Measurements from ENCODE around the gene BLACAT1.

BLACAT1 gene

GRCh38 chr1:205455581-205456382 is at the start of gene BLACAT1:
BLACAT1 (minus strand) TSS chr1:205456045.
- no peak within 1 kb of the TSS for H3K4me3 ChIP-seq (ENCODE audit: low read depth, low read length)
- TF ChIP-seq, protein P1, sequence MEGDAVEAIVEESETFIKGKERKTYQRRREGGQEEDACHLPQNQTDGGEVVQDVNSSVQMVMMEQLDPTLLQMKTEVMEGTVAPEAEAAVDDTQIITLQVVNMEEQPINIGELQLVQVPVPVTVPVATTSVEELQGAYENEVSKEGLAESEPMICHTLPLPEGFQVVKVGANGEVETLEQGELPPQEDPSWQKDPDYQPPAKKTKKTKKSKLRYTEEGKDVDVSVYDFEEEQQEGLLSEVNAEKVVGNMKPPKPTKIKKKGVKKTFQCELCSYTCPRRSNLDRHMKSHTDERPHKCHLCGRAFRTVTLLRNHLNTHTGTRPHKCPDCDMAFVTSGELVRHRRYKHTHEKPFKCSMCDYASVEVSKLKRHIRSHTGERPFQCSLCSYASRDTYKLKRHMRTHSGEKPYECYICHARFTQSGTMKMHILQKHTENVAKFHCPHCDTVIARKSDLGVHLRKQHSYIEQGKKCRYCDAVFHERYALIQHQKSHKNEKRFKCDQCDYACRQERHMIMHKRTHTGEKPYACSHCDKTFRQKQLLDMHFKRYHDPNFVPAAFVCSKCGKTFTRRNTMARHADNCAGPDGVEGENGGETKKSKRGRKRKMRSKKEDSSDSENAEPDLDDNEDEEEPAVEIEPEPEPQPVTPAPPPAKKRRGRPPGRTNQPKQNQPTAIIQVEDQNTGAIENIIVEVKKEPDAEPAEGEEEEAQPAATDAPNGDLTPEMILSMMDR (IDR thresholded peaks at IDR 0.05; ENCODE audit: low read depth, low read length): no peak

GRCh38 chr1:205505076-205505729 is 49.4 kb upstream of the BLACAT1 start:
- TF ChIP-seq, protein P1 (IDR thresholded peaks at IDR 0.05; ENCODE audit: low read depth, low read length): no peak
- peak overlapping the region; percentile 43 for H3K4me3 ChIP-seq (ENCODE audit: low read depth, low read length)

DNA sequence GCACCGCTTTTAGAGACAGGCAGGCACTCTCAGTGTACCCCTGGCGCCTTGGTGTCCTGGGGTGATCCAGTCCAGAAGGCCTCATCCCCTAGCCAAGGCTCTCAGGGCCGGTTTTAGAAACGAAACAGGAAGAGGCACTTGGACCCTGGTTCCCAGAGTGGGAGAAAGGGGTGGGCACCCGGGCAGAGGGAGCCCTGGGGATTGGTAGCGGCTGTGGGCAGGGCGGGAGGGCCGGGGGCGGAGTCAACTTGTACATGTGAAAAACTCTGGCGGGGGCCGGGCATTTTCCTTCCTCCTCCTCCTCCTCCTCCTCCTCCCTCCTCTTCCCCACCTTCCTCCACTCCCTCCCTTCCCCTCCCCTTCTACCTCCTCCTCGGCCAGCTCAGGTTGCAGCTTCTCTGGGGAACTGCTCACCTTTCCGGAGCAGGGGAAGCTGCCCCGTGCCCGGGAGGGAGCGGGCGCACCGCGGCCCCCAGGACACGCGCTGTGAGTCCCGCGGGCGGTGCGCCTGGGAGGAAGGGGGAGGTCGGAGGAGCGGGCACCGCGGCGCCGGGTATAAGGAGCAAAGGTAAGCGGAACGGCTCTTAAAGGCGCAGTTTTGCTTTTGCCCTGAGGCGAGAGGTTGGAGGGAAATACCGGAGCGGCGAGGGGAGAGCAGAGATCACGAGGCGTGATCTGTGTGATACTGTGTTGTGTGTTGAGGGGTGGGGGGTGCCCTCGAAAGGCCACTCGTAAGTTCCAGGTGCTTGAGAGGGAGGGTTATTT is 48.6 kb upstream of the BLACAT1 start, which contains the start of gene CDK18:
Gene CDK18, plus strand, starts transcription at position 359 of the 765 bp plus-strand sequence. CDS start 18,499 bp downstream, outside the sequence.
- TF ChIP-seq, protein P1 (IDR thresholded peaks at IDR 0.05; ENCODE audit: low read depth, low read length): no peak
- peak within 1 kb of the TSS; percentile 43 for H3K4me3 ChIP-seq (ENCODE audit: low read depth, low read length)

DNA sequence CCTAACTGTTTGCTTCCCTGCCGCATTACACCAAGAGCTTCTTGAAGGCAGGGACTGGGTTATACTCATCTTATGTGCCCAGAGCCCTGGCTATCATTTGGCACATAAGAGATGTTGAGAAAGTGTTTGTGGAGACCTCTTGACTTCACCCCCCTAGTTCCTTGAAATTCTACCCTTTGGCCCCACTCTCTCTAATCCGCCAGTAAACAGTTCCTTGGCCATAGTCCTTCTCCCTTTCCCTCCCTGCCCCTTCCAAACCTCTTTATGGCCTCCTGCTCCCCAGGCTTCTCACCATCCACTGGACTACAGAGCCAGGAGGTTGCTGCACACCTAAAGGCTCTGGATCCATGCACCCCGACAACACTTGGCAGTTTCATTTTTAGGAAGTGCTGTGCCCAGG is 47.1 kb upstream of the BLACAT1 start:
- no peak overlapping the region for H3K4me3 ChIP-seq (ENCODE audit: low read depth, low read length)
- TF ChIP-seq, protein P1 (IDR thresholded peaks at IDR 0.05; ENCODE audit: low read depth, low read length): no peak

- TF ChIP-seq, protein P1 (IDR thresholded peaks at IDR 0.05; ENCODE audit: low read depth, low read length): no peak
- H3K4me3 ChIP-seq (ENCODE audit: low read depth, low read length): no peak overlapping the region
Measured at GRCh38 chr1:205502111-205502810, 46.4 kb upstream of the BLACAT1 start.

GRCh38 chr1:205500240-205501233 is 44.7 kb upstream of the BLACAT1 start:
- TF ChIP-seq, protein P1 (IDR thresholded peaks at IDR 0.05; ENCODE audit: low read depth, low read length): no peak
- H3K4me3 ChIP-seq (ENCODE audit: low read depth, low read length): no peak overlapping the region

Data from WI38 (cell line).